ENCODE results near the gene RADIL.

The RADIL gene

GRCh38 chr7:4762121-4763055 lies 121.1 kb downstream of the RADIL start:
- DNase-seq (ENCODE audit: low read depth) = no peak
- H3K4me3 ChIP-seq (ENCODE audit: low read length) = no peak overlapping the region
- TF ChIP-seq CTCF (conservative IDR thresholded peaks at IDR 0.05; ENCODE audit: low read depth, low read length) = no peak

GRCh38 chr7:4760952-4761351 lies 122.6 kb downstream of the RADIL start:
- TF ChIP-seq CTCF (conservative IDR thresholded peaks at IDR 0.05; ENCODE audit: low read depth, low read length) = no peak
- no peak overlapping the region for H3K4me3 ChIP-seq (ENCODE audit: low read length)
- DNase-seq (ENCODE audit: low read depth) = no peak

- no peak overlapping the region for H3K4me3 ChIP-seq (ENCODE audit: low read length)
- no peak for DNase-seq (ENCODE audit: low read depth)
- no peak for TF ChIP-seq CTCF (conservative IDR thresholded peaks at IDR 0.05; ENCODE audit: low read depth, low read length)
These were observed 124.3 kb downstream of the RADIL start for GRCh38 chr7:4759211-4759610.

- no peak for DNase-seq (ENCODE audit: low read depth)
- TF ChIP-seq CTCF (conservative IDR thresholded peaks at IDR 0.05; ENCODE audit: low read depth, low read length) = no peak
- H3K4me3 ChIP-seq (ENCODE audit: low read length) = no peak overlapping the region
These were observed 124.7 kb downstream of the RADIL start for GRCh38 chr7:4758791-4759190.

GRCh38 chr7:4758111-4758510 lies 125.4 kb downstream of the RADIL start:
- no peak for DNase-seq (ENCODE audit: low read depth)
- H3K4me3 ChIP-seq (ENCODE audit: low read length) = no peak overlapping the region
- TF ChIP-seq CTCF (conservative IDR thresholded peaks at IDR 0.05; ENCODE audit: low read depth, low read length) = no peak

- no peak for DNase-seq (ENCODE audit: low read depth)
- no peak overlapping the region for H3K4me3 ChIP-seq (ENCODE audit: low read length)
- no peak for TF ChIP-seq CTCF (conservative IDR thresholded peaks at IDR 0.05; ENCODE audit: low read depth, low read length)
These were observed 128.5 kb downstream of the RADIL start for GRCh38 chr7:4755045-4755444.

GRCh38 chr7:4754433-4755010 lies 129.0 kb downstream of the RADIL start:
- no peak overlapping the region for H3K4me3 ChIP-seq (ENCODE audit: low read length)
- no peak for TF ChIP-seq CTCF (conservative IDR thresholded peaks at IDR 0.05; ENCODE audit: low read depth, low read length)
- no peak for DNase-seq (ENCODE audit: low read depth)
